Tongue (tissue), 2 donors: ENCODE data around the gene IFFO2. TPM values are rescaled to one million over a fixed set of nuclear protein-coding genes. Genes with fewer than 3 reads are reported as not detected.

Source experiments
- DNase-seq: peaks from one replicate; pipeline ENCODE4 v3.0.0-alpha.2; 2015
- total RNA-seq: library from RNA; depleted of rRNA; stranded (reverse); fragments of >200 nt; gene quantifications from one replicate; pipeline ENCODE4 v1.2.3, GENCODE V29; 2014

The IFFO2 gene
- total RNA-seq, 1 donor from 2014 or later, result 8.6 TPM

GRCh38 chr1:18972531-18972930, 16.1 kb upstream of the IFFO2 start:
- DNase-seq, result peak; percentile 15

- no peak for DNase-seq
These were observed 14.3 kb upstream of the IFFO2 start for GRCh38 chr1:18970762-18971161.

GRCh38 chr1:18970358-18970757, 13.9 kb upstream of the IFFO2 start:
- DNase-seq, result no peak

- DNase-seq, result no peak
These were observed 10.7 kb upstream of the IFFO2 start for GRCh38 chr1:18967066-18967690.

- no peak for DNase-seq
These were observed 9.0 kb upstream of the IFFO2 start for GRCh38 chr1:18965206-18966173.

- DNase-seq, result no peak
These were observed 7.5 kb upstream of the IFFO2 start for GRCh38 chr1:18963968-18964367.

GRCh38 chr1:18962855-18963737, 6.6 kb upstream of the IFFO2 start:
- DNase-seq, result no peak

GRCh38 chr1:18962121-18962721, 5.7 kb upstream of the IFFO2 start:
- peak; percentile 58 for DNase-seq

GRCh38 chr1:18960821-18961220, 4.3 kb upstream of the IFFO2 start:
- DNase-seq, result no peak

GRCh38 chr1:18960409-18960808, 3.9 kb upstream of the IFFO2 start:
- no peak for DNase-seq

GRCh38 chr1:18959591-18959990, 3.1 kb upstream of the IFFO2 start:
- DNase-seq, result no peak

- no peak for DNase-seq
These were observed 1.2 kb upstream of the IFFO2 start for GRCh38 chr1:18957532-18958300.

GRCh38 chr1:18957136-18957521, 653 bp upstream of the IFFO2 start:
- DNase-seq, result no peak

- peak; percentile 63 for DNase-seq
These were observed 859 bp downstream of the IFFO2 start for GRCh38 chr1:18955441-18956192.

- no peak for DNase-seq
These were observed 1.4 kb downstream of the IFFO2 start for GRCh38 chr1:18955131-18955440.

GRCh38 chr1:18954270-18955071, 2.0 kb downstream of the IFFO2 start:
- DNase-seq, result no peak

- no peak for DNase-seq
These were observed 2.7 kb downstream of the IFFO2 start for GRCh38 chr1:18953731-18954231.

- DNase-seq, result no peak
These were observed 4.6 kb downstream of the IFFO2 start for GRCh38 chr1:18951818-18952391.

- no peak for DNase-seq
These were observed 5.1 kb downstream of the IFFO2 start for GRCh38 chr1:18951416-18951815.
